HUDEP-2 (cell line): Measurements from ENCODE around the gene SIGLEC11.
A peak's percentile ranks its signal among the peaks of the same experiment; 100 is the strongest.
"Not testable (repeated sequence)": the region's sequence is repeated elsewhere in the genome, so short reads cannot be mapped to it uniquely, and the experiment has no call there.

Experiments
- DNase-seq, 76 experiments: peaks; one replicate each; lab custom pipeline; 2025; ENCODE audit not compliant: unreplicated experiment in 76 of 76; lab: John Stamatoyannopoulos, UW

The SIGLEC11 gene

DNA sequence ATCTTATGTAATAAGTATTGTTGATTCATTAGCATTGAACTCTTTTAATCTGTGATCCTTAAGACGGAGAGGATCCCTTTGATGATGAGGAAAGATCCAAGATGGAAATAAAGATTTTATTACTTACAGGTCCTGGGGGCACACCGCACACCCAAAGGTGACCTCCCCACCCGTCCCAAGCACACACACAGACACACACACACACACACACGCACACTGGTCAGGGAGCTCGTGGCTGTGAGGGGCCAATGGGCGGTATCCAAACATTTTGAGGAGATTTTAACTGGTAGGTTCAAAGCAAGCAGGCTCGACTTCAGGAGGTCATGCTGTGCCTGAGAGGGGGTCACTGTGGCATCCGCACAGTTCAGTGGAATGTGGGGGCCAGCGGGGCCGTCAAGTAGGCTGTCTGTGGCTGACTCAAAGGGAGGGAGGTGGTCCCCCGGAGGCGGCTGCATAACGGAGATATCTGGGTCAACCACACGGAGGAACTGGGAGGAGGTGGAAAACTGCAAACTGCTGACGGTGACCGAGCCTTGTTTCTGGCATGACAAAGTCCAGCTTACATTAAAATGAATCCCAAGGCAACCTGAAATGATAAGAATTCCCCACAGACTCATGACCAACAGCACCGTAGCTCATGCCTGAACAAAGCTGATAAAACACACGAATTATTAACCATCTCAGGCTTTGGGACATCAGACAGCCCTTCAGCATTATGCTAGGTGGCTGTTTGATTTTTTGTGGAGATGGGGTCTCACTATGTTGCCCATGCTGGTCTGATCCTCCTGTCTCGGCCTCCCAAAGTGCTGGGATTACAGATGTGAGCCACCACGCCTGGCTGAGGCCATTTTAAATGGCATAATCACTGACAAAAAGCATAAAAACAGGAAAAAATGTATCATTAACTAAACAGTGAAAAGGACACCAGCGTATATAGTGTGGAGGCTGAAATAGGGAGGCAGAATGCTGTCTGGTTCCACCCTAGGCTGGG, 20.9 kb upstream of the SIGLEC11 start:
- DNase-seq: peak in 7 of 76 experiments; percentile 10 to 19 (median 16)

- DNase-seq: no peak
Measured at GRCh38 chr19:49978324-49978723, 17.4 kb upstream of the SIGLEC11 start.

GRCh38 chr19:49977881-49978280, 16.9 kb upstream of the SIGLEC11 start:
- no peak for DNase-seq

GRCh38 chr19:49977076-49977475, 16.1 kb upstream of the SIGLEC11 start:
- DNase-seq: no peak

- DNase-seq: no peak
Measured at GRCh38 chr19:49976496-49976895, 15.5 kb upstream of the SIGLEC11 start.

DNA sequence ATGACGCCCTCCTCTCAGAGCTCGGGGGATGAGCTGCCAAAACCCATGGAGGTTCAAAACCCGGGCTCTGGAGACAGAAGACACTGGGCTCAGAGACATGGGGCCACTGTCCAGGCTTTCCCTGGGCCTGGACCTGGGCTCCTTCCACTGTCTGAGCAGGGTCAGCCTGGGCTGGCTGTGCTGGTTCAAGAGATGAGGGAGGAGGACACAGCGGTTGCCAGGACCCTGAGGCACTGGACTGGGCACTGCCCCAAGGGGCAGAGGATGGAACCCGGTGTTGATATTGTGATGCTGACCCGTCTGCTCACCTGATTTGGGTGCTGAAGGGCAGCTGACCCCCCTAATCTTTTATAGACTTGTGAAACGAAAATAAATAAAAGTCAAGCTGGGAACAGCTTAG, 14.1 kb upstream of the SIGLEC11 start:
- no peak for DNase-seq

- no peak for DNase-seq
Measured at GRCh38 chr19:49973987-49974386, 13.0 kb upstream of the SIGLEC11 start.

DNA sequence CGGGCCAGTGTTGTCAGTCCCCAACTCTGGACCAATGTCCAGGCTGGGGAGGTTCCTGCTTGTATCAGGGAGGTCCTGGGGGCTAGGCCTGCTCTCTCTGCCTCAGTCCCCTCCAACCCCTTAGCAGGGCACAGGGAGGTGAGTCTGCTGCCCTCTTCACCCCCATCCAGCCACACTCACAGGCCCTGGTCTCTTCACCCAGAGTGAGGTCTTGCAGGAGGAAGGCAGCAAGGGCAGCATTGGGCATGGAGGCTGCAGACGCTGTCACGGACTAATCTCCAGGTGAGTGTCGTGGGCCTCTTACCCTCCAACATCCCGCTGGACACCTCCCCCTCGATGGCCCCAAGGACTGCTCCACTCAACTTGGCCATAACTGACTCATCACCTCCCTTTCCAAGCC, 11.9 kb upstream of the SIGLEC11 start:
- no peak for DNase-seq

- no peak for DNase-seq
Measured at GRCh38 chr19:49971991-49972411, 11.0 kb upstream of the SIGLEC11 start.

DNA sequence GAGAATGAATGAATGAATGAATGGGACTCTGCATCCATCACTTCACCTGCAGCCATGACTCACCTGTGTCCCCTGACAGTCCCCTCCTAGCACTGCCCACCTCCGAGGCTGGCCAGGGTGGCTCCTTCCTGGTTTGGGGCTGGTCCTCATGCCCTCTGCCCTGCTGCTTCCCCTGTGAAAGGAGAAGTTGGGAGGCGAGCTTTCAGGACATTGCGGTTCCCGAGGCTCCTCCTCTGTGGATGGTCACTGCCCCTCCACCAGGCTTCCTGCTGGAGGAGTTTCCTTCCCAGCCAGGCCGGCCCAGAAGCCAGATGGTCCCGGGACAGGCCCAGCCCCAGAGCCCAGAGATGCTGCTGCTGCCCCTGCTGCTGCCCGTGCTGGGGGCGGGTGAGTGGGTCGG, 8.4 kb upstream of the SIGLEC11 start:
- DNase-seq: not testable (repeated sequence)

DNA sequence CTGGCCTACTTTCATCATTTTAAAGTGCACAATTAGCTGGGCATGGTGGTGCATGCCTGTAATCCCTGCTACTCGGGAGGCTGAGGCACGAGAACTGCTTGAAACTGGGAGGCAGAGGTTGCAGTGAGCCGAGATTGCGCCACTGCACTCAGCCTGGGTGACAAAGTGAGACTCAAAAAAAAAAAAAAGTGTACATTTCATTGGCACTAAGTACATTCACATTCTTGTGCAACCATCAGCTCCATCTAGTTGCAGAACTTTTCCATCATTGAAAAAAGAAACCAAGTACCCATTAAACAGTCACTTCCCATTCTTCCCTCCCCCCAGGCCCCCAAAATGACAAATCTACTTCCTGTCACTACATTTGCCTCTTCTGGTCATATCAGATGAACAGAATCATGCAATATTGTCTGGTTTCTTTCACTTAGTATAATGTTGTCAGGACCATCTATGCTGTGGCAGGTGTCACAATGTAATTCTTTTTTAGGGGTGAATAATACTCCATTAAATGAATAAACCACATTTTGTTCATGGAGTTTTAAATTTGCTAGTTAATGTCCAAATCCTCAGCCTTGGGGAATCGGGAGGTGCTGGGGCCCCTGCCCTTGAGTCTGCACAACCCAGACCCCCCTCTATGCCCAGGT, 7.4 kb upstream of the SIGLEC11 start:
- no peak for DNase-seq

- not testable (repeated sequence) for DNase-seq
Measured at GRCh38 chr19:49959892-49960291, 1.1 kb downstream of the SIGLEC11 start.

GRCh38 chr19:49958596-49958995, 2.4 kb downstream of the SIGLEC11 start:
- not testable (repeated sequence) for DNase-seq

GRCh38 chr19:49958144-49958543, 2.8 kb downstream of the SIGLEC11 start:
- DNase-seq: not testable (repeated sequence)

DNA sequence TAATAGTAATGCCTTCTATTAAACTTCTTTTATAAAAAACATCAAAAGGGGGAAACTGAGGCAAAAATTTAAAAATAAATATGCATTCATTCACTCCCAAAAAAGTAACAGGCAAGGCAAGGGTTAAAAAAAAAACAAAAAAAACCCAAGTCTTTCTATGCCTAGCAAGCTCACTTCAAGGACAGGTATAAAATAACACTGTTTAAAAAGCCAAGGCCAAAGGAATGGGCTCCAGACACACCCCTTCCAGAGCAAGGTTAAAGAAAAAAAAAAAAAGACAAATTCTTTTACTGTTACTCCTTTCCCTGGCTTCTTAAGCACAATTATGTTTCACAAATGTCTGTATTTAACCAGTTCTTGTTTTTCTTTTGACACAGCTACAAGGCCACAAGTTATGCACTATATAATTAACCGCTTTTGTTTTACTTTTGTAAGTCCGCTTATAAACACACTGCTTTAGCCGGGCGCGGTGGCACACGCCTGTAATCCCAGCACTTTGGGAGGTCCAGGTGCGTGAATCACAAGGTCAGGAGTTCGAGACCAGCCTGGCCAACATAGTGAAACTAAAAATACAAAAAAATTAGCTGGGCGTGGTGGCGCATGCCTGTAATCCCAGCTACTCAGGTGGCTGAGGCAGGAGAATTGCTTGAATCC, 3.6 kb downstream of the SIGLEC11 start:
- DNase-seq: no peak

- no peak for DNase-seq
Measured at GRCh38 chr19:49956115-49956495, 4.9 kb downstream of the SIGLEC11 start.

DNA sequence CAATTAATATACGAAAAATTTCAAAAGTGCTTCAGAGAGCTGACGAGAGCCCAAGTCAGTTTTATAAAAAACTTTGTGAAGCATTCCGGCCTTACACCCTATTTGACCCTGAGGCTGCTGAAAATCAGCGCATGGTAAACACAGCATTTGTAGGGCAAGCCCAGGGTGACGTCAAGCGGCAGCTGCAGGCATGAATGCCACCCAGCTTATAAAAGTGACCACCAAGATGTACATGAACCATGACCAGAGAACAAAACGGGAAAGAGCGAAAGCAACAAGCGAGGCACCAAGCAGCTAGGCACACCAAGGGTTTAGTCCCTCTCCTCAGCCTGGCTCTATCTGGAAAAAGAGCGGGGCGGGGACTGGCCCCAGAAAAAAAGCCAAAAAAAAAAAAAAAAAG, 6.0 kb downstream of the SIGLEC11 start:
- DNase-seq: no peak

GRCh38 chr19:49954092-49954829, 6.7 kb downstream of the SIGLEC11 start:
- no peak for DNase-seq

DNA sequence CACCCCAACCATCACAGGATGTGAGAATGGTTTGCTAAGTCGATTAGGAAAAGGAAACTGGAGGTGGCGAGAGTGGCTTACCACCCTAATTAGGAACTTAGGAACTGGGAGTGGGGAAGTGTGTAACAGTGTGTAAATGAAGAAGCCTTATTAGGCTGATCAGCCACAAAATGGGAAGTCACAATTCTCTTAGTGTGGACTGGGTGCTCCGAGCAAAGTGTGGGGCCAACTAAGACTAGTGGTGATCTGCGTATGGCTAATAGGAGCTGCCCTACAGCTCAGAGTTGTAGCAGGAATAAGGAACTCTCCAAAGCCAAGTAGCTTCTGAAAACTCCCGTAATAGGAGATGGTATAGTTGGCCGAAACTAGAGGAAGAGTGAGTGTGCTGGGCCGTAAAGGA, 7.6 kb downstream of the SIGLEC11 start:
- DNase-seq: no peak

DNA sequence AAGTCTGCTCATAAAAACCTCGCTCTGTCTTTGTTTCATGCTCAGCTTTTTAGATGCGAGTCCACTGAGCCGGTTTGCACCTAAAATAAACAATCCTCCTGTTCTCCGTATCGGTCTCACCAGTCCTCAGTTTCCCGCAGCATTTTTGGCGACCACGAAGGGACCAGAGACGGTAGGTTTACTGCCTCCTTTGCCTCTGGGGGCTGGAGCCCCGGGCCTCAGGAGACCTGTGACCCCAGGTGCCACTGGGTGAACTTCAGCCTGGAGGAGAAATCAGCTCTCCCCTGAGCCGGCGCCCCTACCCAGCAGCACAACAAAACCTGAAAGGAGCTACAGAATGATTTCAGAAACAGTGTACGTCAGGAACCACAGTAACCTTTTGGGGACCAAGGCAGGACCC, 8.1 kb downstream of the SIGLEC11 start:
- no peak for DNase-seq

DNA sequence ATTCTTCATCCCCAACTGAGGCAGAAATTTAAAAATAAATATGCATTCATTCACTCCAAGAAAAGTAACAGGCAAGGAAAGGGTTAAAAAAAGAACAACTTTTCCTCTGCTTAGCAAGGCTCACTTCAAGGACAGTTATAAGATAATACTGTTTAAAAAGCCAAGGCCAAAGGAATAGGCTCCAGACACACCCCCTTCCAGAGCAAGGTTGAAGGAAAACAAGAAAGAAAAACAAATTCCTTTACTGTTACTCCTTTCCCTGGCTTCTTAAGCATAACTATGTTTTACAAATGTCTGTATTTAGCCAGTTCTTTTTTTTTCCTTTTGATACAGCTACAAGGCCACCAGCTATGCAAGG, 8.5 kb downstream of the SIGLEC11 start:
- no peak for DNase-seq
